Neutrophil (primary cell): Measurements from ENCODE around the gene ZNF598.

Source experiments
- H3K27ac ChIP-seq: fragments of 200-600 bp; sonication (generic); 2 replicates; pipeline ENCODE4 v1.5.1; 2016; ENCODE audit warnings: mild to moderate bottlenecking, moderate library complexity
- H3K27me3 ChIP-seq: fragments of 200-600 bp; sonication (generic); 2 replicates; pipeline ENCODE4 v1.6.0; 2016; ENCODE audit warnings: mild to moderate bottlenecking
- H3K36me3 ChIP-seq: fragments of 200-600 bp; sonication (generic); 2 replicates; pipeline ENCODE4 v1.5.1; 2017
- H3K4me1 ChIP-seq, 2 experiments: fragments of 200-600 bp in 1 of 2; sonication (generic) in 1 of 2; 1 replicate in 1 of 2; 2 replicates in 1 of 2; pipeline versions ENCODE4 v1.5.1 to v1.6.1; 2013 to 2016; ENCODE audit warnings: low read depth in 1 of 2, low read length in 1 of 2, mild to moderate bottlenecking in 1 of 2, moderate library complexity in 1 of 2; ENCODE audit not compliant: control insufficient read depth in 1 of 2, insufficient read depth in 1 of 2
- H3K4me3 ChIP-seq, 2 experiments: fragments of 200-600 bp in 1 of 2; sonication (generic) in 1 of 2; 1 replicate in 1 of 2; 2 replicates in 1 of 2; pipeline ENCODE4 v1.5.1; 2013 to 2016; ENCODE audit warnings: low read depth in 1 of 2, low read length in 1 of 2, mild to moderate bottlenecking in 1 of 2, moderate library complexity in 1 of 2
- H3K9me3 ChIP-seq: fragments of 200-600 bp; sonication (generic); 2 replicates; pipeline ENCODE4 v1.5.1; 2016
- CTCF ChIP-seq: fragments of 200-600 bp; sonication (generic); IDR thresholded peaks from 2 replicates; pipeline ENCODE4 v1.5.1; 2016; ENCODE audit warnings: antibody characterized with exemption

Gene ZNF598

GRCh38 chr16:2023092-2024031 lies 13.7 kb upstream of the ZNF598 start:
- Histone ChIP-seq H3K36me3 (no peaks in the 10 kb centered on the region), H3K27me3 (peaks cover 99% of the 10 kb centered on the region), H3K4me1 (peaks cover 10 to 22% of the 10 kb centered on the region in 2 experiments), H3K9me3 (no peaks in the 10 kb centered on the region), H3K27ac (no peak overlapping the region), H3K4me3 (peak overlapping the region; percentile 57 to 66)
- TF ChIP-seq CTCF: peak; percentile 99

GRCh38 chr16:2022723-2023091 lies 13.1 kb upstream of the ZNF598 start:
- H3K4me1 ChIP-seq: peaks cover 10 to 22% of the 10 kb centered on the region in 2 experiments
- no peaks in the 10 kb centered on the region for H3K9me3 ChIP-seq
- no peak overlapping the region for H3K27ac ChIP-seq
- H3K36me3 ChIP-seq: no peaks in the 10 kb centered on the region
- TF ChIP-seq CTCF: no peak
- H3K4me3 ChIP-seq: peak overlapping the region; percentile 57 to 66
- peaks cover 99% of the 10 kb centered on the region for H3K27me3 ChIP-seq

- Histone ChIP-seq H3K27me3 (peaks cover 85% of the 10 kb centered on the region), H3K9me3 (no peaks in the 10 kb centered on the region), H3K4me3 (no peak overlapping the region), H3K36me3 (no peaks in the 10 kb centered on the region), H3K27ac (no peak overlapping the region), H3K4me1 (peaks cover 10 to 12% of the 10 kb centered on the region in 2 experiments)
- no peak for TF ChIP-seq CTCF
These were observed 10.6 kb upstream of the ZNF598 start for GRCh38 chr16:2019921-2020831.

GRCh38 chr16:2019518-2019920 lies 9.9 kb upstream of the ZNF598 start, which contains the start of gene NPW:
Gene NPW, plus strand, starts transcription at chr16:2019785.
- H3K4me3 ChIP-seq: no peak within 1 kb of the TSS
- no peak for TF ChIP-seq CTCF
- H3K36me3 ChIP-seq: no peaks in the 10 kb centered on the region
- peaks cover 10 to 12% of the 10 kb centered on the region in 2 experiments for H3K4me1 ChIP-seq
- H3K27ac ChIP-seq: no peak within 1 kb of the TSS
- H3K27me3 ChIP-seq: peaks cover 79% of the 10 kb centered on the region
- H3K9me3 ChIP-seq: no peaks in the 10 kb centered on the region

- H3K4me3 ChIP-seq: no peak overlapping the region
- H3K27me3 ChIP-seq: peaks cover 49% of the 10 kb centered on the region
- H3K9me3 ChIP-seq: no peaks in the 10 kb centered on the region
- no peak for TF ChIP-seq CTCF
- H3K36me3 ChIP-seq: no peaks in the 10 kb centered on the region
- H3K4me1 ChIP-seq: no peaks in the 10 kb centered on the region
- no peak overlapping the region for H3K27ac ChIP-seq
These were observed 6.8 kb upstream of the ZNF598 start for GRCh38 chr16:2016407-2016922.
